Measurements from ENCODE around the gene FRYL.

DNA sequence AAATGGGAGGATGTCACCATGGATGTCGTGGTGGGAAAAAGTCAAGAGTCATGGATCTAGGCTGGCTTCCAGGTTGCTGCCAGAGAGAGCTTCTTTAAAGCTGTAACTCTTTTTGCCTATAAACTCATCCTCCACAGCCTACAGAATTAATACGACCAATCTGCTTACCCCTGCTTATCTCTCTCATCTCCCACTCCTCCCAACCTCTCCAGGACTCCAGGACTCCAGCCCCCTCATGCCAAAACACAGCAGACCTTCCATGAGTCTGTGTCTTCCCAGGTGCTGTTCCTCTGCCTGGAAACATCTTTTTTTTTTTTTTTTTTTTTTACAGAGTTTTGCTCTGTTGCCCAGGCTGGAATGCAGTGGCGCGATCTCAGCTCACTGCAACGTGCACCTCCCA, 312.2 kb downstream of the FRYL start:
- TF ChIP-seq, protein P1, sequence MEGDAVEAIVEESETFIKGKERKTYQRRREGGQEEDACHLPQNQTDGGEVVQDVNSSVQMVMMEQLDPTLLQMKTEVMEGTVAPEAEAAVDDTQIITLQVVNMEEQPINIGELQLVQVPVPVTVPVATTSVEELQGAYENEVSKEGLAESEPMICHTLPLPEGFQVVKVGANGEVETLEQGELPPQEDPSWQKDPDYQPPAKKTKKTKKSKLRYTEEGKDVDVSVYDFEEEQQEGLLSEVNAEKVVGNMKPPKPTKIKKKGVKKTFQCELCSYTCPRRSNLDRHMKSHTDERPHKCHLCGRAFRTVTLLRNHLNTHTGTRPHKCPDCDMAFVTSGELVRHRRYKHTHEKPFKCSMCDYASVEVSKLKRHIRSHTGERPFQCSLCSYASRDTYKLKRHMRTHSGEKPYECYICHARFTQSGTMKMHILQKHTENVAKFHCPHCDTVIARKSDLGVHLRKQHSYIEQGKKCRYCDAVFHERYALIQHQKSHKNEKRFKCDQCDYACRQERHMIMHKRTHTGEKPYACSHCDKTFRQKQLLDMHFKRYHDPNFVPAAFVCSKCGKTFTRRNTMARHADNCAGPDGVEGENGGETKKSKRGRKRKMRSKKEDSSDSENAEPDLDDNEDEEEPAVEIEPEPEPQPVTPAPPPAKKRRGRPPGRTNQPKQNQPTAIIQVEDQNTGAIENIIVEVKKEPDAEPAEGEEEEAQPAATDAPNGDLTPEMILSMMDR (conservative IDR thresholded peaks at IDR 0.05; ENCODE audit: low read depth, low read length): no peak
- TF ChIP-seq EZH2 (IDR thresholded peaks at IDR 0.05; ENCODE audit: low read length, unreplicated experiment): no peak

Measured in PC-3 (cell line).